ENCODE data around the gene HMX2. TPM values are rescaled to one million over a fixed set of nuclear protein-coding genes. Genes with fewer than 3 reads are reported as not detected.

HMX2 gene, protein sequence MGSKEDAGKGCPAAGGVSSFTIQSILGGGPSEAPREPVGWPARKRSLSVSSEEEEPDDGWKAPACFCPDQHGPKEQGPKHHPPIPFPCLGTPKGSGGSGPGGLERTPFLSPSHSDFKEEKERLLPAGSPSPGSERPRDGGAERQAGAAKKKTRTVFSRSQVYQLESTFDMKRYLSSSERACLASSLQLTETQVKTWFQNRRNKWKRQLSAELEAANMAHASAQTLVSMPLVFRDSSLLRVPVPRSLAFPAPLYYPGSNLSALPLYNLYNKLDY
- not detected for total RNA-seq

DNA sequence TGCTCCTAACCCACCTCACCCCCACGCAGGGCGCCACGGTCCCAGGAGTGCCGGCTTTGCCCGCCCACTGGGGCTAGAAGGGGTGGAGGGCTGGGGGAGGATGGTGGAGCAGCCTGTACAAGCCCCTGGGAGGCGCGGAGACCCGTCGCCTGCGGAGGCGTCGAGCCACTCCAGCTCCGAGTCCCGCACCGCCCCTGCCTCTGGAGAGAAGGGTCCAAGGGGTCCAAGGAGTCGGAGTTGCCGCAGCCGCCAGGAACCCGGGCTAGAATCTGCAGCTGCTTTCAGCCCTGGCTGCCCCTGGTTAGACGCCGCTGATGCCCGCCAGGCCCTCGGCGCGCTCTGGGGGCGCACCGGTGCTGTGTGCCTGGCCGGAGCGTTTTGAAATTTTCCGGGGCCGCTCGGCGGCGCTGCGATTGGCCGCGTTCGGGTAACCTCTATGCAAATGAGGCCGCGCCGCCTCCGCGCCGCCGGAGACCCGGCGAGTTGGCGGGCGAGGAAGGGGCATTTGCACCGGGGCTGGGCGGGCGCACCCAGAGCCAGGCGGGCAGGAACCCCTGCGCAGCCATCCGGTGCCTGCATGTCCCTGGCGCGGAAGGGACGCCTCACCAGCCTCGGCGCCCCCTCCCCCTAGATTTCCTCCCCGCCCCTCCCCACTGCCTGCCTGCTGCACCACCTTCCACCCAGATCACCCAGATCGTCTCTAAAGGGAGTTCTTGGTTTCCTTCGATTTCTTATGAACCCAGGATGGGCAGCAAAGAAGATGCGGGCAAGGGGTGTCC is at the start of gene HMX2:
Gene HMX2 (plus strand): TSS at position 502 of the 779 bp plus-strand sequence. CDS start 243 bp downstream, at position 745.
- H3K9me3 ChIP-seq (ENCODE audit: control insufficient read depth in 3 of 3, low read length in 3 of 3) = no peaks in the 10 kb centered on the region
- no peak within 1 kb of the TSS for H3K9ac ChIP-seq (ENCODE audit: low read depth in 1 of 3, low read length in 3 of 3)
- H3K4me1 ChIP-seq (ENCODE audit: control insufficient read depth in 3 of 3, insufficient read depth in 3 of 3, low read length in 3 of 3) = peaks cover 16 to 45% (median 25%) of the 10 kb centered on the region in 3 donors
- no peak within 1 kb of the TSS for H3K27ac ChIP-seq (ENCODE audit: low read depth, low read length)
- no peak within 1 kb of the TSS for H3K4me3 ChIP-seq (ENCODE audit: low read length in 3 of 3)
- H3K36me3 ChIP-seq (ENCODE audit: control insufficient read depth in 3 of 3, insufficient read depth in 3 of 3, low read length in 3 of 3) = no peaks in the 10 kb centered on the region
- peaks cover 96 to 99% (median 98%) of the 10 kb centered on the region in 3 donors for H3K27me3 ChIP-seq (ENCODE audit: control insufficient read depth in 3 of 3, insufficient read depth in 3 of 3, low read length in 3 of 3)

GRCh38 chr10:123100030-123100762 is 47.7 kb upstream of the HMX2 start:
- no peaks in the 10 kb centered on the region for H3K36me3 ChIP-seq (ENCODE audit: control insufficient read depth in 3 of 3, insufficient read depth in 3 of 3, low read length in 3 of 3)
- H3K9ac ChIP-seq (ENCODE audit: low read depth in 1 of 3, low read length in 3 of 3) = no peak overlapping the region
- H3K4me1 ChIP-seq (ENCODE audit: control insufficient read depth in 3 of 3, insufficient read depth in 3 of 3, low read length in 3 of 3) = no peaks in the 10 kb centered on the region
- H3K27ac ChIP-seq (ENCODE audit: low read depth, low read length) = no peak overlapping the region
- H3K4me3 ChIP-seq (ENCODE audit: low read length in 3 of 3) = no peak overlapping the region
- peaks cover 5 to 30% (median 8%) of the 10 kb centered on the region in 3 donors for H3K27me3 ChIP-seq (ENCODE audit: control insufficient read depth in 3 of 3, insufficient read depth in 3 of 3, low read length in 3 of 3)
- H3K9me3 ChIP-seq (ENCODE audit: control insufficient read depth in 3 of 3, low read length in 3 of 3) = no peaks in the 10 kb centered on the region

GRCh38 chr10:123101872-123102271 is 46.1 kb upstream of the HMX2 start:
- H3K9me3 ChIP-seq (ENCODE audit: control insufficient read depth in 3 of 3, low read length in 3 of 3) = no peaks in the 10 kb centered on the region
- no peak overlapping the region for H3K27ac ChIP-seq (ENCODE audit: low read depth, low read length)
- H3K4me3 ChIP-seq (ENCODE audit: low read length in 3 of 3) = no peak overlapping the region
- H3K9ac ChIP-seq (ENCODE audit: low read depth in 1 of 3, low read length in 3 of 3) = no peak overlapping the region
- no peaks in the 10 kb centered on the region for H3K4me1 ChIP-seq (ENCODE audit: control insufficient read depth in 3 of 3, insufficient read depth in 3 of 3, low read length in 3 of 3)
- H3K36me3 ChIP-seq (ENCODE audit: control insufficient read depth in 3 of 3, insufficient read depth in 3 of 3, low read length in 3 of 3) = no peaks in the 10 kb centered on the region
- peaks cover 4 to 32% (median 5%) of the 10 kb centered on the region in 3 donors for H3K27me3 ChIP-seq (ENCODE audit: control insufficient read depth in 3 of 3, insufficient read depth in 3 of 3, low read length in 3 of 3)

GRCh38 chr10:123102673-123103072 is 45.3 kb upstream of the HMX2 start:
- Histone ChIP-seq H3K4me1 (ENCODE audit: control insufficient read depth in 3 of 3, insufficient read depth in 3 of 3, low read length in 3 of 3) (no peaks in the 10 kb centered on the region), H3K9ac (ENCODE audit: low read depth in 1 of 3, low read length in 3 of 3) (no peak overlapping the region), H3K4me3 (ENCODE audit: low read length in 3 of 3) (no peak overlapping the region), H3K27me3 (ENCODE audit: control insufficient read depth in 3 of 3, insufficient read depth in 3 of 3, low read length in 3 of 3) (peaks cover 3 to 27% (median 4%) of the 10 kb centered on the region in 3 donors), H3K27ac (ENCODE audit: low read depth, low read length) (no peak overlapping the region), H3K9me3 (ENCODE audit: control insufficient read depth in 3 of 3, low read length in 3 of 3) (no peaks in the 10 kb centered on the region), H3K36me3 (ENCODE audit: control insufficient read depth in 3 of 3, insufficient read depth in 3 of 3, low read length in 3 of 3) (no peaks in the 10 kb centered on the region)

DNA sequence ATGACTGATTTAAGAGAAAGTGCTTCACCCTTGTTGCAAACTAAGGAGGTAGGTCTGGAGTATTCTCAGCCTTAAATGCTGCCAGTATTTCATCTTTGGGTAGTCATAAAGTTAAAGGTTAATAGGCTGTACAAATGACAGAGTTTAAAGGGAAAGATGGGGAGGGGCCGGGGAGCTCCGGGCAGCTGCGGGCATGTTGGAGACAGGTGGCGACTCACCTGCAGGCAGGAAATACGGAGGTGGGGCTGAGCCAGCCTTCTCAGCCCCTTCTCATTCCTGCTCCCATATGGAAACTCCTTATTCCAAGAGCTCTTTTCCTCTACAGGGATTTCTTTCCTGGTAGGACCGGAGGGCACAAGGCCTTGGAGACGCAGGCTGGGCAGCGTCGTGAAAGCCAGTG is 44.0 kb upstream of the HMX2 start:
- Histone ChIP-seq H3K36me3 (ENCODE audit: control insufficient read depth in 3 of 3, insufficient read depth in 3 of 3, low read length in 3 of 3) (no peaks in the 10 kb centered on the region), H3K9me3 (ENCODE audit: control insufficient read depth in 3 of 3, low read length in 3 of 3) (no peaks in the 10 kb centered on the region), H3K27me3 (ENCODE audit: control insufficient read depth in 3 of 3, insufficient read depth in 3 of 3, low read length in 3 of 3) (peaks cover 0 to 18% (median 3%) of the 10 kb centered on the region in 3 donors), H3K27ac (ENCODE audit: low read depth, low read length) (no peak overlapping the region), H3K4me1 (ENCODE audit: control insufficient read depth in 3 of 3, insufficient read depth in 3 of 3, low read length in 3 of 3) (no peaks in the 10 kb centered on the region), H3K9ac (ENCODE audit: low read depth in 1 of 3, low read length in 3 of 3) (no peak overlapping the region), H3K4me3 (ENCODE audit: low read length in 3 of 3) (no peak overlapping the region)

- Histone ChIP-seq H3K9ac (ENCODE audit: low read depth in 1 of 3, low read length in 3 of 3) (no peak overlapping the region), H3K36me3 (ENCODE audit: control insufficient read depth in 3 of 3, insufficient read depth in 3 of 3, low read length in 3 of 3) (no peaks in the 10 kb centered on the region), H3K4me1 (ENCODE audit: control insufficient read depth in 3 of 3, insufficient read depth in 3 of 3, low read length in 3 of 3) (no peaks in the 10 kb centered on the region), H3K9me3 (ENCODE audit: control insufficient read depth in 3 of 3, low read length in 3 of 3) (no peaks in the 10 kb centered on the region), H3K27ac (ENCODE audit: low read depth, low read length) (no peak overlapping the region), H3K4me3 (ENCODE audit: low read length in 3 of 3) (no peak overlapping the region), H3K27me3 (ENCODE audit: control insufficient read depth in 3 of 3, insufficient read depth in 3 of 3, low read length in 3 of 3) (peaks cover 7 to 18% (median 8%) of the 10 kb centered on the region in 3 donors)
Observed at GRCh38 chr10:123109466-123109865, 38.5 kb upstream of the HMX2 start.

DNA sequence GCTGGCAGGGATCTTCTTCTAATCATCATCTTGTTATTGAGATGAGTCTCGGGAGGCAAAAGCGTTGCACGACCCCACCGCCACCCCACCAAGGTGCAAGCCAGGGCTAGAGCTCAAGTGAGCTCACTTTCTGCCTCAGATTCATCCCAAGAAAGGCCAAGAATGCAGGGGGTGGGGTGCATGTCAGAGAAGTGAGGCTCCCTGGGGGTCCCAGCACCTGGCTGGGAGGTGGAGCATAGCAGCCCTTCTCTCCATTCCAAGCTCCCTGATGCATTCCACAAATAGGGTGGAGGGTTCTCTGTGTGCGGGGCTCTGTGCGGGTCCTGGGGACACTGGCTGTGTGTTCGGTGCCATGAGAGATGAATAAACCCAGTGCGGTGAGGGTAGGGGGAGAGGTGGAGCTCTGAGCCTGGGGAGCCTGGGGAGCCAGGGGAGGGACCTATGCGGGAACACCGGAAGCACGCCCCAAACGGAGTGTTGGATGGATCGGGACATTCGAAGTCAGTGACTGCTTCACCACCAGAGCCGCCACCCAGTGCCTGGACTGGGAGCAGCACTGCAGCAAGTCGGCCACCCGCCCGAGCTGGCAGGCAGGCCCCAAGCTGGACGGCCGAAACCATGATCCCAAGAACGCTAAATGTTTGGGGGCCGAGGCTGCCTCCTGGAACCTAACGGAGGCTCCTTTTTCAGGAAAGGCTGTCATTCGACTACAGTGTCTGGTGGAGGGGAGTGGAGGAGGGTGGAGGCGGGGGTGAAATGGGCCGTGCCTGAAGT is 30.1 kb upstream of the HMX2 start:
- H3K9me3 ChIP-seq (ENCODE audit: control insufficient read depth in 3 of 3, low read length in 3 of 3) = no peaks in the 10 kb centered on the region
- no peak overlapping the region for H3K9ac ChIP-seq (ENCODE audit: low read depth in 1 of 3, low read length in 3 of 3)
- H3K27ac ChIP-seq (ENCODE audit: low read depth, low read length) = no peak overlapping the region
- peaks cover 33 to 47% (median 41%) of the 10 kb centered on the region in 3 donors for H3K27me3 ChIP-seq (ENCODE audit: control insufficient read depth in 3 of 3, insufficient read depth in 3 of 3, low read length in 3 of 3)
- H3K4me1 ChIP-seq (ENCODE audit: control insufficient read depth in 3 of 3, insufficient read depth in 3 of 3, low read length in 3 of 3) = no peaks in the 10 kb centered on the region
- H3K4me3 ChIP-seq (ENCODE audit: low read length in 3 of 3) = no peak overlapping the region
- H3K36me3 ChIP-seq (ENCODE audit: control insufficient read depth in 3 of 3, insufficient read depth in 3 of 3, low read length in 3 of 3) = no peaks in the 10 kb centered on the region

DNA sequence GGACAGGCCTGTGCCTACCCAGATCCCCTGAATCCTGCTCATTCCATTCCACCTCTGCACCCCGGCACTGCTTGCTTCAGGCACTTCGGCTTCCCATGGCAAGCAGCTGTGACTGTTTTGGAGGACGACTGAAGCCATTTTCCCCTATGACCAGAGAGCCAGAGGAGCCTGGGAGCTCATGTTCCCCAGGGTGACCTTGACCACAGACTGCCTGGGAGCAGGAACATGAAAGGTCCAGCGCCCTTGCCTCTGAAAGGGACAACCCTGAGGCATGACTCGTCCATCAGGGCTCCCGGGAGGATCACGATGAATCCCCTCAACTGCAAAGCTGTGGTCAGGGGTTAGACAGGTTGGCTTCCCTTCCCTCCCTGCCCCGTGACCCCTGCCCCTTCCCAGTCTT is 28.9 kb upstream of the HMX2 start:
- peaks cover 30 to 44% (median 37%) of the 10 kb centered on the region in 3 donors for H3K27me3 ChIP-seq (ENCODE audit: control insufficient read depth in 3 of 3, insufficient read depth in 3 of 3, low read length in 3 of 3)

DNA sequence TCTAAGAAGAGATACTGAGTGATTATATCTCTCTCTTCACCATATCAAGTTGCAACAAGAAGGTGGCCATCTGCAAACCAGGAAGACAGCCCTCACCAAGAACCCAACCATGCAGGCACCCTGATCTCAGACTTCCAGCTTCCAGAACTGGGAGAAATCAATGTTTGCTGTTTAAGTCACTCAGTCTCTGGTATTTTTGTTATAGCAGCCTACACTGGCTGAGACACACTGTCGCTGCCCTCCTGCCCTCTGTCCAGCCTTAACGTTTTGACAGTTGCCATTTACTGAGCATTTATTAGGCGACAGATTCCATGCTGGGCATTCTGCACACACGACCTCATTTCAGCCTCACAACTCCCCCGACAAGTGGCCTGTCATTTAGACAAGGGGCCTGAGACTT is 21.7 kb upstream of the HMX2 start:
- H3K27ac ChIP-seq (ENCODE audit: low read depth, low read length) = no peak overlapping the region
- no peak overlapping the region for H3K9ac ChIP-seq (ENCODE audit: low read depth in 1 of 3, low read length in 3 of 3)
- H3K4me1 ChIP-seq (ENCODE audit: control insufficient read depth in 3 of 3, insufficient read depth in 3 of 3, low read length in 3 of 3) = no peaks in the 10 kb centered on the region
- H3K4me3 ChIP-seq (ENCODE audit: low read length in 3 of 3) = no peak overlapping the region
- peaks cover 0 to 7% (median 0%) of the 10 kb centered on the region in 3 donors for H3K9me3 ChIP-seq (ENCODE audit: control insufficient read depth in 3 of 3, low read length in 3 of 3)
- H3K27me3 ChIP-seq (ENCODE audit: control insufficient read depth in 3 of 3, insufficient read depth in 3 of 3, low read length in 3 of 3) = peaks cover 32 to 48% (median 45%) of the 10 kb centered on the region in 3 donors
- H3K36me3 ChIP-seq (ENCODE audit: control insufficient read depth in 3 of 3, insufficient read depth in 3 of 3, low read length in 3 of 3) = no peaks in the 10 kb centered on the region

More for the DNA sequence above, 28.9 kb upstream of the HMX2 start:
- Histone ChIP-seq H3K9ac (ENCODE audit: low read depth in 1 of 3, low read length in 3 of 3) (no peak overlapping the region), H3K4me3 (ENCODE audit: low read length in 3 of 3) (no peak overlapping the region), H3K36me3 (ENCODE audit: control insufficient read depth in 3 of 3, insufficient read depth in 3 of 3, low read length in 3 of 3) (no peaks in the 10 kb centered on the region), H3K9me3 (ENCODE audit: control insufficient read depth in 3 of 3, low read length in 3 of 3) (no peaks in the 10 kb centered on the region), H3K27ac (ENCODE audit: low read depth, low read length) (no peak overlapping the region), H3K4me1 (ENCODE audit: control insufficient read depth in 3 of 3, insufficient read depth in 3 of 3, low read length in 3 of 3) (no peaks in the 10 kb centered on the region)
